ENCODE results near the gene PBX1.
"Not testable (repeated sequence)": the region's sequence is repeated elsewhere in the genome, so short reads cannot be mapped to it uniquely, and the experiment has no call there.

Gene PBX1

DNA sequence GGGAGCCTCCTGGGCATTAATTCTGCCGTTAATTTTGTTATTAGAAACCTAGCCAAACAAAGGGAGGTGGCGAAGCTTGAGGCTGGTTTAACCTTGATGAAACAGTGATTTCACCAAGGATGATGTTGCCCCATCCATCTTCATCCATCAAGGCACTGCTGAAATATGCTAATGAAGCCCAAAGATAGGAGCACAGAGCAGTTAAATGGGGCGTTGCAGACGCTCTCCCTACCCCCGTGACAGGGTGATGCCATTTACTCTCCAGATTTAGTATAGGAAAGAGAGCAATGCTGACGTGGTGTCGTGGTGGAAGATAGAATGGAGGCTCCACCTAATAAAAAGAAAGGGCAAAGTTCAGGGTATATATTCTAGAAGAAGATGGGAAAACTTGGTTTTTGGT lies 84.0 kb downstream of the PBX1 start:
- DNase-seq (ENCODE audit: low read depth): no peak

- DNase-seq (ENCODE audit: low read depth): no peak
Measured at GRCh38 chr1:164644268-164644667, 85.3 kb downstream of the PBX1 start.

DNA sequence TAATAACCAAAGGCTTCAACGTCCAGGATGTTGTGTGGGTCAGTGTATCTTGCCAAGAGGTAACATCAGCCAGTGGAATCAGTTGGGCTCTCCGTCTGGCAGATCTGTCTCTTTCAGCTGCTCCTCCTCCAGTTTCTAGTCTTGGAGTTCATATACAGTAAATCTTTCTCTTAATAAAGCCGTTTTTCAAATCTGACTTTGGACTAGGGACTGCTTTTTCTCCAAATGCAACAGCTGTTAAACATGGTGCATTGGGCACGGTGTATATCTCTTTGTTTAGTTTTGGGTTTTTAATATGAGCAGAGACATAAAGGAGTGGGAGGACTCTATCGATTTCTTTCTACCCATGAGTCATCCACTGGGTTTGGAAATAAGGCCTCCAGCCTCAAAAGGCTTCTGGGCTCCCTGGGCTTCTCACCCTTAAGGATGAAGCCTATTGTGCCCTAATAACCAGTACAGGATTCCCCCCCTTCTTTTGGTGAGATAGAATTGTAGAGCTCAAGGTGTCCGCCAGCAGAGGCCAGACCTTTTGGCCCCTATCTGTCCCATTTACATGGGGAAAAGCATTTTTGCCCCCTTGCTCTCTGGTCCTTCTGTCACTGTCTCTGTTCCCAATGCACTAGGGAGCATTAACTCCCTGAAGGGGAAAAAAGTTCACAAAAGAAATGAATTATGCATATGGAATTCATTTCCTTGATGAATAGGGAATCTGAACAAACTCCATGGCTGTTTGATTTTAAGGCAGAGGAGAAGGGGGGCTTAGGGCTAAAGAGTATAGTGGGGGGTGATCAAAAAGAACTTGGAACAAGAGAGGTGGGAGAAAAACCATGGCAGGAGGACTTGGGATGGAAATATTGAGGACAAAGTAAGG lies 86.0 kb downstream of the PBX1 start:
- DNase-seq (ENCODE audit: low read depth): no peak

GRCh38 chr1:164645921-164646320 lies 86.9 kb downstream of the PBX1 start:
- no peak for DNase-seq (ENCODE audit: low read depth)

DNA sequence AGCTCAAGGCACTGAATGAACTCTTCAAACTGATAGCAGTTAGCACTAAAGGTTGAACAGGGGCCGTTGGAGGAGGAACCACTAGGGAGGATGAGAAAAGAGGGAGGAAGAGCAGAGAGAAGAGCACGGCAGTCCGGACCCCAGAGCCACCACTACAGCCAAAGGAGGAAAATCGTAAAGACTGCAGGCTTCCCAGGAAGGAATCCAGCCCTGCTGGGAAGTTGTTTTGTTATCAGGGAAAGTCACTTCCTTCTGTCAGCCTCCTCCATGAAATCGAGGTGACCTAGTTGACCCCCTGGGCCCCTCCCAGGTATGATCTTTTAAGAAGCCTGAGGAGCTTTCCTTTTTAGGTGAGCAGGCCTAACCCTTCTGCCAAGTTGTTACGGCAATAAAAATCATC lies 88.2 kb downstream of the PBX1 start:
- no peak for DNase-seq (ENCODE audit: low read depth)

DNA sequence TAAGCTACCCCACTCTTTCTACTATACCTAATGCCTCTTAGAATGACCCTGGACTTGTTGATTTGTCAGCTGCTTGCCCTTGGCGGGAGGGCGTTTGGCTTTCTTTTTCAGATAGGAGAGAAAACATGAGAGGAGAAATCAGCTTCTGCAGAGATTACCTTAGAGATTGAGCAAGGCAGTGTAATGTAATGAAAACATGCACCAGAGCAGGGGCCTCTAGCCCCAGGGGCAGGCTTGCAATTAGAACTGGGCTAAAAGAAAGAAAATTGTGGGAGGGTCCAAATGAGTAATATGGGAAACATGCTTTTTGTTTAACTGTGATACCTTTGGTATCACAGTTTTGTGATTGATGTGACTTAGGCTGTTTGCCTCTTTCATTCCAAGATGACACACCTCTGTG lies 89.7 kb downstream of the PBX1 start:
- DNase-seq (ENCODE audit: low read depth): no peak

GRCh38 chr1:164649146-164649545 lies 90.2 kb downstream of the PBX1 start:
- no peak for DNase-seq (ENCODE audit: low read depth)

GRCh38 chr1:164650531-164650930 lies 91.5 kb downstream of the PBX1 start:
- DNase-seq (ENCODE audit: low read depth): no peak

GRCh38 chr1:164651351-164651951 lies 92.5 kb downstream of the PBX1 start:
- DNase-seq (ENCODE audit: low read depth): no peak

DNA sequence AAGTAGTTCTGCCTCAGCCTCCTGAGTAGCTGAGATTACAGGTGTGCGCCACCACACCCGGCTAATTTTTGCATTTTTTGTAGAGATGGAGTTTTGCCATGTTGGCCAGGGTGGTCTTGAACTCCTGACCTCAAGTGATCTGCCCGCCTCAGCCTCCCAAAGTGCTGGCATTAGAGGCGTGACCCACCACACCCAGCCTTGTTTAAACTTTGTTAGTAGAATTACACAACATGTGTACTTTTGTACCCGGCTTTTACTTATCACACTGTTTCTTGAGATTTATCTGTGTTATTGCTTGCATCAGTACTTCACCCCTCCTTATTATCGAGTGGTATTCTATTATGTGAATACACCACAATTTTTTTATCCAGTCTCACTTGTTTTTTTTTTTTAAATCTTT lies 94.0 kb downstream of the PBX1 start:
- DNase-seq (ENCODE audit: low read depth): not testable (repeated sequence)

GRCh38 chr1:164653705-164654104 lies 94.7 kb downstream of the PBX1 start:
- no peak for DNase-seq (ENCODE audit: low read depth)

DNA sequence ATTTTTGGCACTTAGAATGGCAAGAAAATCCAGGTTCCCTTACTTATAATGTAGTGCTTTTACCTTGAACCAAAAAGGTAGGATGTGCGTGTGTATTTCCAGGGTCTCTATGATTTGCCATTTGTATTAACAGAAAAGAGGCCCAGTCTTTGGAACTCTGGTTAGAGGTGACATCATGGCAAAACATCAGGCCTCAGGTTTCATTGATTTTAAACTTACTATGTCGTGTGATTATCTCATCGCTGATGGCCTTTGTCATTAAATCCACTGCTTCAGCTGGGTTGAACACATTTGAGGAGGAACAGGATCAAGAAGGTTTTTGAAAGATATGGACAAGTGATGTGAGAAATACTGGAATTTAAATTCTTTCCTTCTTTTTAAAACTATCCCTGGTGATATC lies 95.2 kb downstream of the PBX1 start:
- DNase-seq (ENCODE audit: low read depth): no peak

DNA sequence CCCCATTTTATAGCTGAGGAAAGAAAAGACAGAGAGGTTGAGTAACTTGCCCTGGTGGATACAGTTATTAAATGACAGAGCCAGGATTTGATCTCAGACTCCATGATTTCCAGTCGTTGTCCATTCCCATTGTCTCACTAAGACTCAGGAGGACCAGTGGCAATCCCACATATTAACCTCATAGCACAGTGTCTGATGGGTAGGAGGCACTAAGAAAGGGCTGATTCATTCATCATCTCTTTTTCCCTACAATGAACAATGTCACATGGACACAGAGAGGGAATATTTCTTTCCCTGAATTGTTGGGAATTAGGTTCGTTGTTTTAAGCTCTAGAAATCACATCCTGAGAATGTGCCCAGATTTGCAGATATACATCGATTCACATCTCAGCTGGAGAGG lies 99.9 kb downstream of the PBX1 start:
- no peak for DNase-seq (ENCODE audit: low read depth)

DNA sequence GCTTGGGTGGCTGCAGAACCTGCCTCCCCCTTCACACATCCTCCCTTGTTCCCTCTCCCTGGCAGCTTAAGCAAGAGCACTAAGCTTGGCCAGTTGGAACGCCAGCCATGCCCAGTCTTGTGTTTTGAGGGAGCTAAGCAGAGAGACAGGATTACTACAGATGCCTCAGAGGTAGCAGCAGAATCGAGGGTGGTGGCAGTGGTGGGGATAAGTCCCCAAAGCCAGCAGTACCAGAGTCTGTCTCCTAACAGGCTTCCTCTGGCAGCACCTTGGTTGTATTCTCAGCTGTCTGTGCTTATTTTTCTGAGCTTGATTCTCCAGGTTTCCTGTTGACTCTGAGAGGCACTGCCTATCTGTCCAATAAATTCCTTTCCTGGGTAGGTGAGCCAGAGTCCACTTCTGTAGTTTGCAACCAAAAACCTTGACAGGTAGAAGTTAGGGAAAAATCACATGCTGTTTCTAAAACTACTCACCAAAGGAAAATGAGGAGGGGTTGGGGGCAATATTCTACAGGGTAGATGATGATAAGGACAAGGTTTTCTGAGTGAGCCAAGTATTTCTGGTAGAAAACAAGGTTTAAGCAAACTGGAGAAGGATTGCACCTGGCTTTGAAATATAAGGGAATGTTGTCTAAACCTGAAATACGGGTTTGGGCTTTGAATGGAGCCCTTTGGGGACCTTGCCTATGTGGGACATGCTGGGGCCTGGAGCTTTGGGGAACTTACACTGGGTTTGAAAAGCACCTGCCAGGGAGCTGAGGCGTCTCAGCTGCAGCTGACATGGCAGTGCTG lies 100.8 kb downstream of the PBX1 start:
- DNase-seq (ENCODE audit: low read depth): no peak

GRCh38 chr1:164660412-164660772 lies 101.4 kb downstream of the PBX1 start:
- DNase-seq (ENCODE audit: low read depth): no peak

DNA sequence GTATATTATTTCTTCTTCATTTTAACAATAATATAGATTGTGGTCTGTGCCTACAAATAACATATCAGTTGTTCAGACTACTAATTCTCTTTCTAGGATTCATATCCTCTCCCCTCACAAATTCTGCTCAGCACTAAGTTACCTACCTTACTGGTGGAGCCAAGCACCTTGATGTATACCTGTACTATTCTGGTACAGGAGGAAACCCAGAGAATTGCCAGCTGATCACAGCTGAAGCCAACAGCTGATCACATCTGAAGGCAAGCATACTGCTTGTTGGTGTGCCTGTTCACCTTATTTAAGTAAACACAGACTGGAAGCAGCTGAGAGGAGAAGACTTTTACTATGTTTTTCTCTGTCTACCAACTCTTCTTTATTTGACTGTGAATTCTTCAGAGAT lies 101.8 kb downstream of the PBX1 start:
- DNase-seq (ENCODE audit: low read depth): no peak

DNA sequence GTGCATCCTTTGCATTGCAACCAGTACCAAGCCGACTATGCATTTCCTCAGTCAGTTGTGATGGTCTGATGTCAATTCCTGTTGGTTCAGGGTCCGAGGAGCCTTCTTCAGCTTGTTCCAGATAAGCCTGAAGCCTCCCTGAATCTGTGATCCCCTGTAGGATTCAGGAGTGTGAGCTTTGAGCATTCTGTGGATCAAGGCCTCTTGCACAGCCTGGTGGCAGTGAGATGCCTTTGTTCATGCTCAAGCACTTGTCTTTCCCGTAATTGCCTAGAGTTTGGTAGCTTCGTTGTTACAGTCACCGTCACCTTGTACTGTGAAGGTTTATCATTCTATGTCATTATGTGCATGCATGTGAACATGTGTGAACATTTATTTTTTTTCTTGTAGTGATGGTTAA lies 103.5 kb downstream of the PBX1 start:
- no peak for DNase-seq (ENCODE audit: low read depth)

GRCh38 chr1:164662955-164663354 lies 104.0 kb downstream of the PBX1 start:
- DNase-seq (ENCODE audit: low read depth): no peak

GRCh38 chr1:164664127-164664526 lies 105.1 kb downstream of the PBX1 start:
- no peak for DNase-seq (ENCODE audit: low read depth)

DNA sequence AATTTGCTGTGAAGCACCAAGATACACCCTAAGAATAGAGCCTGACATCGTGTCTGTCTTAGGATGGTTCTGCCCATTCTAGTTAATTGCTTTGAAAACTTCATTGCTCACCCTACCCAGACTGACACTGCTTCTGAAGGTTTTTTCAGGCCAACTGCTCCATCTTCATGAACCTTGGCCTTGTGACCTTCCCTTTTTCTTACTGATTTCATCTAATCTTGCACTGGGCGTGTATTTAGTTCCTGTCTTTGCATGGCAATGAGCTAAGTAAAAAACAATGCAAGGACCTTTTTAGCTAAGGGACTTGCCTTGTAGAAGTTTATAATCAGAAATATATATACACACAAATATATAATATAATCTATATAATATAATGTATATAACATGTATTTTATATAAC lies 108.0 kb downstream of the PBX1 start:
- no peak for DNase-seq (ENCODE audit: low read depth)

DNA sequence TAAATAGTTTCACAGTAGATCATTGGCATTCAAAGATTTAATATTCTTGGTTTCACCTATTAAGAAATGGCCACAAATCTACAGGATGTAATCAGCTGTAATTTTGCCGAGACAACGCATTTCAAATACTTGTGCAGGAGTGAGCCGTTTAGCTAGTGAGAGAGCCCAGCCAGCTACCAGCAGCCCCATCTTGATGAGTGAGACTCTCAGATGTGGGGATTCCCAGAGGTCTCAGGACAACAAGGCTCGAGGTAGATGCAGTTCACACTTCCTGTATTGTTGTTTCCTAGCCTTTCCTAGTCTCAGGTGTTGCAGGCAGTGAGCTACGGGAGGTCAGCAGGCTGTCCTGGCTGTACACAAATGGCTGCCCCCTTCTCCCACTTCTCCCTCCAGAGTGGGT lies 108.6 kb downstream of the PBX1 start:
- DNase-seq (ENCODE audit: low read depth): no peak

DNA sequence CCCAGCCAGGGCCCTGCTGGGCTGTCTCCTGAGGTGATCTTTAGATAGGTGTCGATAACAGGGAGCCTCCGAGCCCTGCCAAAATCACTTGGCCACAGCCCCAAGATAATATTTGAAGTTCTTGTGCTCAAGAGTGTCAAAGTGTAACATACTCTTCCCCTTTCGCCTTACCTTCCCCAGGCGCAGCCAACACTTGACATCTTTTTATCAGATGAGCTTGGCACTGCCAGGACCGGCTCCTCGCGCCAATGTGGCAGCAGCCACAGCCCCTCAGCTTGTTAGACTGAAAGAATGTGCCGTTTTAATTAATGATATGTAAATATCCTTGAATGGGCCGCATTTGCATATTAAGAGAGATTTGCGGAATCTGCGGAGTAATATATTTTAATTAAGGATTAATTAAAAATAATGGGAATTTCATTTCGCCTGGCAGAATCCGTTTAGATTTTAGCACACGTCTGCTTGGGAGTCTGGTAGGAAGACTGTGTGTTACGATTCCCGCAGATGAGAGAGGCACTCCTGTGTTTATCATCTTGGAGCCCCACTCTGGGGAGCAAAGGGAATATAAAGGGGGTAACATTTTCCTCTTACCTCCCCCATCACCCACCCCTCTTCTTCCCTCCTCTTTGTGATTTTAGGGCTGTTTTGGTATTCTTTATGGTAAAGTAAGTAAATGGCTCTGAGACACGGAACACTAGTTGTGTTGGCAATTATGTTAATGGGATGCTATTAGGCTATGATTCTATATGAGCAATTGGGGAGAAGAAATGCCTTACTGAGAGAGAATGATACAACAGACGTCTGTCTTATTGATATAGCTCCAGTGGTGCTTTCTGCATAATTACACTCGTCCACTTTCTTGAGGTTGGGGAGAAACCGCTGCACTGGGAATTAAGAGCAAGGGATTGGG lies 109.8 kb downstream of the PBX1 start:
- DNase-seq (ENCODE audit: low read depth): no peak
